Measurements from ENCODE around the gene CHCHD6. TPM values are rescaled to one million over a fixed set of nuclear protein-coding genes. Genes with fewer than 3 reads are reported as not detected.

CHCHD6 gene
- total RNA-seq, 4 donors from 2014 or later: 30.3 to 46.5 (median 33.6) TPM

- Histone ChIP-seq H3K27me3 (no peaks in the 10 kb centered on the region), H3K27ac (no peak overlapping the region), H3K4me3 (no peak overlapping the region), H3K36me3 (no peaks in the 10 kb centered on the region), H3K9me3 (no peaks in the 10 kb centered on the region), H3K4me1 (peaks cover 0 to 16% (median 0%) of the 10 kb centered on the region in 4 donors)
- TF ChIP-seq, protein P1, sequence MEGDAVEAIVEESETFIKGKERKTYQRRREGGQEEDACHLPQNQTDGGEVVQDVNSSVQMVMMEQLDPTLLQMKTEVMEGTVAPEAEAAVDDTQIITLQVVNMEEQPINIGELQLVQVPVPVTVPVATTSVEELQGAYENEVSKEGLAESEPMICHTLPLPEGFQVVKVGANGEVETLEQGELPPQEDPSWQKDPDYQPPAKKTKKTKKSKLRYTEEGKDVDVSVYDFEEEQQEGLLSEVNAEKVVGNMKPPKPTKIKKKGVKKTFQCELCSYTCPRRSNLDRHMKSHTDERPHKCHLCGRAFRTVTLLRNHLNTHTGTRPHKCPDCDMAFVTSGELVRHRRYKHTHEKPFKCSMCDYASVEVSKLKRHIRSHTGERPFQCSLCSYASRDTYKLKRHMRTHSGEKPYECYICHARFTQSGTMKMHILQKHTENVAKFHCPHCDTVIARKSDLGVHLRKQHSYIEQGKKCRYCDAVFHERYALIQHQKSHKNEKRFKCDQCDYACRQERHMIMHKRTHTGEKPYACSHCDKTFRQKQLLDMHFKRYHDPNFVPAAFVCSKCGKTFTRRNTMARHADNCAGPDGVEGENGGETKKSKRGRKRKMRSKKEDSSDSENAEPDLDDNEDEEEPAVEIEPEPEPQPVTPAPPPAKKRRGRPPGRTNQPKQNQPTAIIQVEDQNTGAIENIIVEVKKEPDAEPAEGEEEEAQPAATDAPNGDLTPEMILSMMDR (IDR thresholded peaks at IDR 0.05): no peak
- TF ChIP-seq EP300 (IDR thresholded peaks at IDR 0.05) (no peak), POLR2A (IDR thresholded peaks at IDR 0.05) (no peak)
- 78 to 85% methylated on average over 6 to 7 of the region's 7 CpGs for WGBS, 2 donors
- DNase-seq (ENCODE audit: low spot score in 2 of 2): no peak
These were observed 233.9 kb downstream of the CHCHD6 start for GRCh38 chr3:126937973-126938372.

- DNase-seq (ENCODE audit: low spot score in 2 of 2): no peak
These were observed 234.7 kb downstream of the CHCHD6 start for GRCh38 chr3:126938520-126939337.

DNA sequence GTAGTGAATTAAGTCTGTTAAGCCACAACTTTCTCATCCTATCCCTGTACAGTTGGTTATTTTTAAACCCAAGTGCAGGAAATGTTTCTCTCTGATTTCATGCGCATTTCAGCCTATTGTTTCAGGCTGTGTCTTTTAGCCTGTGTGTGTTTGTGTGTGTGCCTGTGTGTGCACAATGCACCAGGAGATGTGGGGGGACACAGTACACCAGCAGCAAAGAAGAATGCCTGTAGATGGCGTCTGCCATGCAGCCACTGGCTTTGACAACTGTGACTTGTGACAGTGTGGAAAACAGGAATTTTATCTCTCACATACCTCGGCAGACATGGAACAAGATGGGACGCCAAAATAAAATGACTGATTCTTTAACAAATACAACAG lies 235.3 kb downstream of the CHCHD6 start:
- WGBS, 2 donors: 67 to 69% methylated on average over 4 of the region's 4 CpGs
- TF ChIP-seq, protein P1 (IDR thresholded peaks at IDR 0.05): no peak
- no peak for TF ChIP-seq POLR2A (IDR thresholded peaks at IDR 0.05)
- no peak for TF ChIP-seq EP300 (IDR thresholded peaks at IDR 0.05)
- H3K36me3 ChIP-seq: no peaks in the 10 kb centered on the region

More at GRCh38 chr3:126938520-126939337, 234.7 kb downstream of the CHCHD6 start:
- no peaks in the 10 kb centered on the region for H3K27me3 ChIP-seq
- H3K4me1 ChIP-seq: peaks cover 0 to 16% (median 0%) of the 10 kb centered on the region in 4 donors
- no peak overlapping the region for H3K4me3 ChIP-seq
- no peaks in the 10 kb centered on the region for H3K36me3 ChIP-seq
- TF ChIP-seq EP300 (IDR thresholded peaks at IDR 0.05): no peak
- TF ChIP-seq, protein P1 (IDR thresholded peaks at IDR 0.05): no peak
- TF ChIP-seq POLR2A (IDR thresholded peaks at IDR 0.05): no peak
- H3K9me3 ChIP-seq: no peaks in the 10 kb centered on the region
- WGBS, 2 donors: 75 to 77% methylated on average over 8 of the region's 8 CpGs
- no peak overlapping the region for H3K27ac ChIP-seq

DNA sequence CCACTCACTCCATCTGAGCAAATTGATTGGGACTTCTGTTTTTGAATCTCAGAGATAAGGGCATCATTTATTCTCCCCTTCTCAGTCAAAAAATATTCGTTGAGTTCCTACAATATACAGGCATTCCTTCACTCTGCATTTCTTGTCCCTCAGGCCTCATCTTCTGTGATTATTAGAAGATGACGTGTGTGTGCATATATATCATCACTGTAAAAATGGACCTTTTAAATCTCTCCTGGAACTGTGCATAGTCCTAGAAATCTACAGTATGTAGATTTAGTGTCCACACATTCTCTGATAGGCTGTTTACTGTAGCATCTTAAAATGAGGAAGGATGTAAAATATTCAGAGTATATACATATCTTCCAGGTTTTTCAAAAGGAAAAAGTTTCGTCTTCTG lies 235.7 kb downstream of the CHCHD6 start:
- no peak for DNase-seq (ENCODE audit: low spot score in 2 of 2)
- Histone ChIP-seq H3K36me3 (no peaks in the 10 kb centered on the region), H3K27ac (no peak overlapping the region), H3K4me3 (no peak overlapping the region), H3K9me3 (no peaks in the 10 kb centered on the region), H3K4me1 (peaks cover 0 to 16% (median 0%) of the 10 kb centered on the region in 4 donors), H3K27me3 (no peaks in the 10 kb centered on the region)
- no peak for TF ChIP-seq EP300 (IDR thresholded peaks at IDR 0.05)
- TF ChIP-seq POLR2A (IDR thresholded peaks at IDR 0.05): no peak
- TF ChIP-seq, protein P1 (IDR thresholded peaks at IDR 0.05): no peak
- 80% methylated on average over 3 of the region's 3 CpGs for WGBS, 2 donors

More for the DNA sequence above, 235.3 kb downstream of the CHCHD6 start:
- Histone ChIP-seq H3K27me3 (no peaks in the 10 kb centered on the region), H3K4me1 (peaks cover 0 to 16% (median 0%) of the 10 kb centered on the region in 4 donors), H3K27ac (no peak overlapping the region), H3K9me3 (no peaks in the 10 kb centered on the region), H3K4me3 (no peak overlapping the region)
- DNase-seq (ENCODE audit: low spot score in 2 of 2): no peak

- Histone ChIP-seq H3K36me3 (no peaks in the 10 kb centered on the region), H3K9me3 (no peaks in the 10 kb centered on the region), H3K27me3 (no peaks in the 10 kb centered on the region), H3K4me1 (peaks cover 0 to 15% (median 0%) of the 10 kb centered on the region in 4 donors), H3K27ac (no peak overlapping the region), H3K4me3 (no peak overlapping the region)
- 90 to 93% methylated on average over 5 of the region's 5 CpGs for WGBS, 2 donors
- TF ChIP-seq, protein P1 (IDR thresholded peaks at IDR 0.05): no peak
- TF ChIP-seq EP300 (IDR thresholded peaks at IDR 0.05) (no peak), POLR2A (IDR thresholded peaks at IDR 0.05) (no peak)
- no peak for DNase-seq (ENCODE audit: low spot score in 2 of 2)
These were observed 237.8 kb downstream of the CHCHD6 start for GRCh38 chr3:126941721-126942270.
